Naive B cell (primary cell): Measurements from ENCODE around the gene ERCC1. TPM values are rescaled to one million over a fixed set of nuclear protein-coding genes. Genes with fewer than 3 reads are reported as not detected.

Experiments
- ATAC-seq, 2 donors: fragments of 150-1000 bp; cut with Tn5 transposase; 2 replicates each; pipeline ENCODE4 v1.10.0; 2021; ENCODE audit warnings: low read depth in 2 of 2, mild to moderate bottlenecking in 2 of 2, moderate library complexity in 2 of 2
- DNase-seq: peaks from one replicate; pipeline ENCODE4 v3.0.0; 2022
- H3K27ac Mint-ChIP-seq, 6 donors: one replicate each; pipeline ENCODE4 v1.8.0; 2020 to 2022; ENCODE audit warnings: mild to moderate bottlenecking in 6 of 6, mixed read lengths in 6 of 6, moderate library complexity in 5 of 6, inconsistent platforms in 2 of 6
- H3K27me3 Mint-ChIP-seq, 3 donors: one replicate each; pipeline ENCODE4 v1.8.0; 2021 to 2022; ENCODE audit warnings: mixed read lengths in 3 of 3, mild to moderate bottlenecking in 1 of 3
- H3K36me3 Mint-ChIP-seq, 2 donors: one replicate each; pipeline ENCODE4 v1.8.0; 2020 to 2022; ENCODE audit warnings: mixed read lengths in 2 of 2, inconsistent platforms in 1 of 2, mild to moderate bottlenecking in 1 of 2
- H3K4me1 Mint-ChIP-seq, 3 donors: one replicate each; pipeline ENCODE4 v1.8.0; 2020 to 2022; ENCODE audit warnings: mixed read lengths in 3 of 3, inconsistent platforms in 1 of 3, mild to moderate bottlenecking in 1 of 3, moderate library complexity in 1 of 3
- H3K4me3 Mint-ChIP-seq, 8 donors: one replicate each; pipeline ENCODE4 v1.8.0; 2020 to 2022; ENCODE audit warnings: mild to moderate bottlenecking in 8 of 8, mixed read lengths in 8 of 8, moderate library complexity in 8 of 8, inconsistent platforms in 2 of 8
- H3K9me3 Mint-ChIP-seq, 7 donors: one replicate each; pipeline ENCODE4 v1.8.0; 2020 to 2022; ENCODE audit warnings: mixed read lengths in 7 of 7, mild to moderate bottlenecking in 5 of 7, inconsistent platforms in 2 of 7, moderate library complexity in 1 of 7
- polyA plus RNA-seq, 6 donors: library from polyadenylated mRNA; unstranded; fragments of 300-500 nt; fragmentation: Illumina TruSeq; gene quantifications; one replicate each; pipeline ENCODE4 v1.2.3, GENCODE V29; 2021; ENCODE audit warnings: low read depth in 6 of 6

The ERCC1 gene
- polyA plus RNA-seq, 6 donors from 2014 or later = 40.0 to 91.4 (median 46.2) TPM

DNA sequence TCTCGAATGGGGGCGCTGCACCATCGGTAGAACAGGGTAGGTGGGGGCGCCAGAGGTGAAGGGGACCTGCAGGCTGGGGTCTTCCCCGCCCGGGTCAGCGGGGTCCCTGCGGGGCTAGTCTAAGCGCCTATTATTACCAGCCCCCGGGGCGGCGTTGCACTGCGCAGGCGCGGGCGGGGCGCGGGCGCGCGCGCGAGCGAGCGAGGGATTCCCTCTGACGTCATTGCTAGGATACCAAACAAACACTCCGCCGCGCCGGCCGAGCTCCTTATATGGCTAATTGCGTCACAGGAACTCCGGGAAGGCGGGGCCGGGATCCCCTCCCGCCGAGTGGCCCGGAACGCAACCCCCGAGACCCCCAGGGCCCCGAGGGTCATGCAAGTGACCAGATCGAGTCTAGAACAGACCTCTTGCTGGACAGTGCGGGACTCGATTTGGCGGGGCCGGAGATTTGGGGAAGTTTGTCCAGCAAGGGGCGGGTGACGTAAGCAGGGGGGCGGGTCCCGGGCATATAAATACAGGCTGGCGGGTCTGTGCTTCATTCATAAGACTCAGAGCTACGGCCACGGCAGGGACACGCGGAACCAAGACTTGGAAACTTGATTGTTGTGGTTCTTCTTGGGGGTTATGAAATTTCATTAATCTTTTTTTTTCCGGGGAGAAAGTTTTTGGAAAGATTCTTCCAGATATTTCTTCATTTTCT, 43.9 kb upstream of the ERCC1 start, which contains the start of gene FOSB:
Gene FOSB (plus strand): TSS at position 541 of the 703 bp plus-strand sequence. CDS start 591 bp downstream, outside the sequence.
- Mint-ChIP-seq H3K4me3 (peak within 1 kb of the TSS; percentile 89 to 99 (median 96)), H3K27me3 (peaks cover 15 to 35% (median 22%) of the 10 kb centered on the region in 3 donors), H3K36me3 (peaks cover 0 to 8% of the 10 kb centered on the region in 2 donors), H3K27ac (peak within 1 kb of the TSS; percentile 94 to 100 (median 99)), H3K4me1 (peaks cover 45 to 63% (median 51%) of the 10 kb centered on the region in 3 donors), H3K9me3 (peaks cover 0 to 8% (median 0%) of the 10 kb centered on the region in 7 donors)
- DNase-seq (peak; percentile 98), ATAC-seq (peak; percentile 10 to 23)

DNA sequence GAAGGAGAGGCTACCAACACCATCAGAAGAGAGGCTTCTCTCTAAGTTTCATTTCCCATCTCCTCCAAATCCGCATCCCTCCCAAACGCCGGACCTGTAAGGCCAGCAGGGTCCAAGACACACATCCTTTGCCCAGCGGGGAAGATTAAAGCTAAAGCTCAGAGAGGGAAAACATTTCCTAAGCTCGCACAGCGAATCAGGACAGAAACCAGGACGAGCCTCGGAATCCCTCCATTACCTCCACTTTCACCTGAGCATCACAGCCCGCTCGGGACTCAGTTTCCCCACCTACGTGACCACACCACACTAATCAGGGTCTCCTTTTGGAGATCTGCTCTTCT, 43.4 kb upstream of the ERCC1 start:
- Mint-ChIP-seq H3K36me3 (peaks cover 0 to 8% of the 10 kb centered on the region in 2 donors), H3K27ac (peak overlapping the region; percentile 94 to 100 (median 99)), H3K4me1 (peaks cover 41 to 57% (median 50%) of the 10 kb centered on the region in 3 donors), H3K4me3 (peak overlapping the region; percentile 68 to 96 (median 92)), H3K27me3 (peaks cover 14 to 30% (median 18%) of the 10 kb centered on the region in 3 donors), H3K9me3 (peaks cover 0 to 8% (median 0%) of the 10 kb centered on the region in 7 donors)
- DNase-seq (no peak), ATAC-seq (no peak)

DNA sequence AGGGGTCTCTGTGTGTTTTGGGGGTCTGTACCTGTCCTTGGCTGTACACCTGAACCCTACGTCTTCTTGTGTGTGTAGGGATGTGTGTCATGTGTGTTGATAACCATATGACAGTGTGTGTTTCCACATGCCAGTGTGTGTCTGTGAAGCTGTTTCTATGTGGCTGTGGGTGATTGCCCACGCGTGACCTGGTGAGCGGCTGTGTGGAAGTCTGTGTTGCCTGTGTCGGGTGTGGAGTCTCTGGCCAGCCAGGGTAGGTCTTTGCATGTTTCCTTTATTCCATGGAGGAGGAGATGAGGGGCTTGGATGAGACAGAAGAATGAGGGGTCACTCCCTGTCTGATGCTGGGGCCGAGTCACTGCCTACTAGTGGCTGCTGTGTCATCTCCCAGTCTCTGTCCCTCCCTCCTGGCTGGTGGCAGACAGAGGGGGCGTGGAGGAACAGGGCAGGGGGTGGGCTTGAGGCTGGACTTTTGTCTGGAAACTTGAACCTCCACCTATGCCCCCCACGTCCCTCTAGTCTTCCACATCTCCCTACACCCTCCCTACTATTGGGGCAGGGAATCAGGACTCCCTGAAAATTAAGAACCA, 41.2 kb upstream of the ERCC1 start:
- DNase-seq (no peak), ATAC-seq (no peak)
- Mint-ChIP-seq H3K4me3 (peak overlapping the region in 1 of 8 donors; percentile 61), H3K36me3 (no peaks in the 10 kb centered on the region), H3K27me3 (peaks cover 9 to 13% (median 10%) of the 10 kb centered on the region in 3 donors), H3K27ac (peak overlapping the region; percentile 9 to 94 (median 88)), H3K9me3 (peaks cover 0 to 8% (median 0%) of the 10 kb centered on the region in 7 donors), H3K4me1 (peaks cover 31 to 47% (median 41%) of the 10 kb centered on the region in 3 donors)

DNA sequence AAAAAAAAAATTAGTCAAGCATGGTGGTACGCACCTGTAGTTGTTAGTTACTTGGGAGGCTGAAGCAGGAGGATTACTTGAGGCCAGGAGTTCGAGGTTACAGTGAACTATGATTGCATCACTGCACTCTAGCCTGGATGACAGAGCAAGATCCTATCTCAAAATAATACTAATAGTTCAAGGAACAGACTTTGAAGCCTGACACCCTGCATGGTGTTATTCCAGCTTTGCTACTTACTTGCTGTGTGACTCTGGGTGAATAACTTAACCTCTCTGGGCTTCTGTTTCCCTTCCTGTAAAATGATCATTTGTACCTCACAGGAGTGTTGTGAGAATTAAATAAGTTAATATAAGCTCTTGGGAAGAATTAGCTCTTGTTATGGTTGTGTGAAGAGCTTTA, 40.6 kb upstream of the ERCC1 start:
- Mint-ChIP-seq H3K27me3 (peaks cover 6 to 13% (median 9%) of the 10 kb centered on the region in 3 donors), H3K36me3 (no peaks in the 10 kb centered on the region), H3K9me3 (peaks cover 0 to 8% (median 0%) of the 10 kb centered on the region in 7 donors), H3K27ac (peak overlapping the region in 4 of 6 donors; percentile 16 to 94 (median 70)), H3K4me3 (peak overlapping the region in 1 of 8 donors; percentile 61), H3K4me1 (peaks cover 25 to 41% (median 36%) of the 10 kb centered on the region in 3 donors)
- DNase-seq (no peak), ATAC-seq (no peak)

DNA sequence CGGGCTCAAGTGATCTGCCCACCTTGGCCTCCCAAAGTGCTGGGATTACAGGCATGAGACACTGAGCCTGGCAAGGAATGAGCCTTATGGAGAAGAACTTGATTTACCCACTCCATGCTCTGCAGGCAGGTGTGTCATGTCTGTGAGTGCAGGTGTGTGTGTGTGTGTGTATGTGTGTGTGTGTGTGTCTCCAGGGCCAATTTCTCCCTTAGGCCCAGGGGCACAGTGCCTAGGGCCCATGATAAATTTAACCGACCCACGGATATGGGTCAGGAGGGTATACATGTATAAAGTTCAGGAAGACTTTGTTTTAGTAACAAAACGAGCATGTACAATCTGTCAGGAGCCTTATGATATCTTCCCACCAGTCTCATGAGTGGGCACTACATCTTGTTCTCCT, 39.5 kb upstream of the ERCC1 start:
- H3K27ac Mint-ChIP-seq = peak overlapping the region in 1 of 6 donors; percentile 83
- peaks cover 0 to 4% (median 0%) of the 10 kb centered on the region in 7 donors for H3K9me3 Mint-ChIP-seq
- no peak overlapping the region for H3K4me3 Mint-ChIP-seq
- DNase-seq (no peak), ATAC-seq (no peak)
- no peaks in the 10 kb centered on the region for H3K36me3 Mint-ChIP-seq
- peaks cover 20 to 31% (median 30%) of the 10 kb centered on the region in 3 donors for H3K4me1 Mint-ChIP-seq
- H3K27me3 Mint-ChIP-seq = peaks cover 5 to 13% (median 9%) of the 10 kb centered on the region in 3 donors

DNA sequence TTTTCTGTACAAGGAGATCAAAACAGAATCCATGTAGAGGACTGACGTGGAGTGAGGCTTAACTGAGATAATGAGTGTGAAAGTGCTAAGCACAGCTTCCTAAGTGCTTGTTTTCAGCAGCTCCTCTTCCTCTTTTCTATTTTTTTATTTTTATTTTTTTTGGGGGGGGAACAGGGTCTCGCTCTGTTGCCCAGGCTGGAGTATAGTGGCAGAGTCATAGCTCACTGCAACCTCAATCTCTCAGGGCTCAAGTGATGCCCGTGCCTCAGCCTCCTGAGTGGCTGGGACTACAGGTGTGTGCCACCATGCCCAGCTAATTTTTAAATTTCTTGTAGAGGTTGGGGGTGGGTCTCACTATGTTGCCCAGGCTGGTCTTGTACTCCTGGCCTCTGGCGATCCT, 38.5 kb upstream of the ERCC1 start:
- DNase-seq (peak; percentile 55), ATAC-seq (peak; percentile 73 to 77)
- Mint-ChIP-seq H3K36me3 (no peaks in the 10 kb centered on the region), H3K9me3 (no peaks in the 10 kb centered on the region), H3K4me3 (peak overlapping the region in 1 of 8 donors; percentile 40), H3K4me1 (peaks cover 22 to 29% (median 28%) of the 10 kb centered on the region in 3 donors), H3K27ac (peak overlapping the region in 4 of 6 donors; percentile 37 to 85 (median 54)), H3K27me3 (peaks cover 5 to 13% (median 9%) of the 10 kb centered on the region in 3 donors)

DNA sequence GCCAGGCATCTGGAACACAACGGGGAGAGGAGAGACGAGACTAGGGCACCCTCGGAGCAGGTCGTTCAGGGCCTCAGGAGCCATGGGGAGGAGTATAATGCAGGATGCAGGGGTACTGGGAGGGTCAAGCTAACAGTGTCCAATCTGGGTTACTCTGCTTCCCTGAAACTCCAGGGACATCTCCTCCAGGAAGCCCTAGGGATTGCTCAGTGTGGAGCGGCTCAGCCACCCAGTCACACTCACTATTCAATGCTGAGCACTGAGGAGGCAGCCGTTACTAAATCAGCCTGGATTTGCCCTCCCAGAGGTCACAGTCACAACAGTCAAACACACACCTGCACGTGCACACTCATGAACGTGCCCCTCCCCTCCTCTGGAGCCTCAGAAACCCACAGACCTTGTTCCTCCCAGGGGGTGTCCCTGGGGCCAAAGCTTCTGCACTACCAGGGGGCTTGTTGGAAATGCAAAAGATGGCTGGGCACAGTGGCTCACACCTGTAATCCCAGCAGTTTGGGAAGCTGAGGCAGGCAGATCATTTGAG, 37.2 kb upstream of the ERCC1 start:
- DNase-seq (no peak), ATAC-seq (no peak)
- Mint-ChIP-seq H3K27ac (peak overlapping the region in 2 of 6 donors; percentile 20 to 54), H3K4me1 (peaks cover 24 to 35% (median 32%) of the 10 kb centered on the region in 3 donors), H3K27me3 (peaks cover 5 to 13% (median 9%) of the 10 kb centered on the region in 3 donors), H3K9me3 (no peaks in the 10 kb centered on the region), H3K36me3 (no peaks in the 10 kb centered on the region), H3K4me3 (peak overlapping the region in 3 of 8 donors; percentile 12 to 33 (median 25))

DNA sequence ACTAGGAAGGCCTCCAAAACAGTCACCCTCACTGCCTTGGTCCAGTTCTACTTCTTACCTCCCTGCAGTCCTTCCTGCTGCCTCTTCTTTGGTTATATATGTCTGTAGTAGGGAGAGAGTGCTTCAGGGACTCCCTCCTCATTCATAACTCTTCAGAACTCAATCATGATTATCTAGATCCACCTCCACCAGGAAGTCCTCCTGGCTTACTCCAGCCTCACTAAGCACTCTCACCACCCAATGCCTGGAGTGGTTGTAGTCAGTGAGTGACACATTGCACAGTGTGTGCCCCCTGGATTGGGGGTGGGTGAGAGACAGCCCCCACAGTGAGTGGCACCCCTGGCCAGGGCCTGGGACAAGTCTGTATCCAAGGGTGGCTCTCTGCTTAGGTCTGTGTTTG, 34.1 kb upstream of the ERCC1 start:
- H3K9me3 Mint-ChIP-seq = no peaks in the 10 kb centered on the region
- no peak for DNase-seq
- peak overlapping the region in 1 of 8 donors; percentile 80 for H3K4me3 Mint-ChIP-seq
- ATAC-seq = no peak
- H3K36me3 Mint-ChIP-seq = no peaks in the 10 kb centered on the region
- no peaks in the 10 kb centered on the region for H3K27me3 Mint-ChIP-seq
- H3K4me1 Mint-ChIP-seq = peaks cover 28 to 48% (median 42%) of the 10 kb centered on the region in 3 donors
- H3K27ac Mint-ChIP-seq = peak overlapping the region in 3 of 6 donors; percentile 27 to 90 (median 64)

DNA sequence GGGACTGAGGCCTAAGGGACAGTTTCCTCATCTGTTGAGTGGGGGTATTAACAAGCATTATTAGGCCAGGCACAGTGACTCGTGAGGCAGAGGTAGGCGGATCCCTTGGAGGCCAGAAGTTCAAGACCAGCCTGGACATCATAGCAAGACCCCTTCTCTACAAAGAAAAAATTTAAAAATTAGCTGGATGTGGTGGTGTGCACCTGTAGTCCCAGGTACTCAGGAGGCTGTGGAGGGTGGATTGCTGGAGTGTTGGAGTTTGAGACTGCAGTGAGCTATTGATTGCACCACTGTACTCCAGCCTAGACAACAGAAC, 32.7 kb upstream of the ERCC1 start:
- Mint-ChIP-seq H3K27ac (peak overlapping the region; percentile 95 to 100 (median 98)), H3K4me3 (peak overlapping the region in 7 of 8 donors; percentile 6 to 66 (median 47)), H3K36me3 (no peaks in the 10 kb centered on the region), H3K4me1 (peaks cover 37 to 52% (median 52%) of the 10 kb centered on the region in 3 donors), H3K9me3 (no peaks in the 10 kb centered on the region), H3K27me3 (no peaks in the 10 kb centered on the region)
- ATAC-seq = no peak
- no peak for DNase-seq

DNA sequence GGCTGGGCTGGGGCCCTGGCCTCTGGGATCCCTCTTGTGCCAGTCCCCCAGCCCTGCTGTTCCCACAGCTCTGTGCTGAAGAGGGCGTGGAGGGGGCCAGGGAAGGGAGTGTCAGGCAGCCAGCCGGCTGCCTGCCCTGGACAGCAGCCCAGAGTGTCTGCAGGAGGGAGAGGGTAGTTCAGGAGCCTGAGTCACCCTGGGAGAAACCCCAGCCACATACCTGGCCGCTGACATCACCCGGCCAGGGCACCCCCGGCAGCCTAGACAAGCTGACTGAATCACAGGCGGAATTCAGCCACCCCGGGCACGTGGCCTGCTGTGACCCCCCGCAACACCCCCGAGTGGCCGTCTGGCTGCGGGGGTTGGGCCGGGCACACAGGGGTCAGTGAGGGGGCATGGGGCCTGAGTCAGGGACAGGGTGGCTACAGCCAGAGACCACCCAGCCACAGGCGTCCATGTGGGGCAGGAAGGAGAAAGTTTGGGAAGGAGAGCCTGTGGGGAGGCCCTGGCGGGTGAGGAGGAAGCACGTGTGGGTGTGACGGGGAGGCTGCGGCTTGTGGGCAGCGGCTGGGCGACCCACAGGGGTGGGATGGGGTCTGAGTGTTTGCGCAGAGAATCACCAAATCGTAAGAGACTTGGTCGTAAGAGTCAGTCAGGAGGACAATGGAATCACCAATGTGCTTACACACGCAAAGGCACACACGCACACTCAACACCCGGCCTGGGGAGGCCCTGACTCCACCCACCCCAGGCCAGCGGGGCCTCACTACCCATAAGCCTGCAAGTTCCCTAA, 32.2 kb upstream of the ERCC1 start:
- H3K36me3 Mint-ChIP-seq = no peaks in the 10 kb centered on the region
- ATAC-seq (peak; percentile 47 to 57), DNase-seq (peak; percentile 84)
- peak overlapping the region in 7 of 8 donors; percentile 6 to 66 (median 56) for H3K4me3 Mint-ChIP-seq
- no peaks in the 10 kb centered on the region for H3K27me3 Mint-ChIP-seq
- H3K9me3 Mint-ChIP-seq = no peaks in the 10 kb centered on the region
- peaks cover 41 to 54% (median 53%) of the 10 kb centered on the region in 3 donors for H3K4me1 Mint-ChIP-seq
- H3K27ac Mint-ChIP-seq = peak overlapping the region; percentile 95 to 100 (median 98)

DNA sequence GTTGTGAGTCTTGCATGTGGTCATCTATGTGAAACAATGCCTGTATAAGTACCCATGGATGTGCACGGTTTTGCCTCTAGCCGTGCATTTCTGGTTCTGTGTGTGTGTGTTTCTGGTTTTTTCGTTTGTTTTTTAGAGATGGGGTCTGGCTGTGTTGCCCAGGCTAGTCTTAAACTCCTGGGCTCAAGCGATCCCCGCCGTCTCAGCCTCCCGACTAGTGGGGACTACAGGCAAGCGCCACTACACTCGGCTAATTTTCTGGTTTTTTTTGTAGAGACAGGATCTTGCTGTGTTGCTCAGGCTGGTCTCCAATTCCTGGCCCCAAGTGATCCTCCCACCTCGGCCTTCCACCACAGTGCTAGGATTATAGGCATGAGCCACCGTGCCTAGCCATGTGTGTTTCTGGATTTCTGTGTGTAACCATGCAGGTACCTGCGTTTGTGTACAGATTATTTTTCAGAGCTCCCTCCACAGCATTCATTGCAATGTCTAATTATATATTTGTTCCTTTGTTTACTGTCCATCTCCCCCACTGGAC, 28.2 kb upstream of the ERCC1 start:
- Mint-ChIP-seq H3K4me3 (peak overlapping the region; percentile 86 to 97 (median 92)), H3K36me3 (no peaks in the 10 kb centered on the region), H3K27ac (peak overlapping the region; percentile 99 to 100 (median 100)), H3K4me1 (peaks cover 50 to 70% (median 67%) of the 10 kb centered on the region in 3 donors), H3K27me3 (no peaks in the 10 kb centered on the region), H3K9me3 (no peaks in the 10 kb centered on the region)
- DNase-seq = no peak
- no peak for ATAC-seq

DNA sequence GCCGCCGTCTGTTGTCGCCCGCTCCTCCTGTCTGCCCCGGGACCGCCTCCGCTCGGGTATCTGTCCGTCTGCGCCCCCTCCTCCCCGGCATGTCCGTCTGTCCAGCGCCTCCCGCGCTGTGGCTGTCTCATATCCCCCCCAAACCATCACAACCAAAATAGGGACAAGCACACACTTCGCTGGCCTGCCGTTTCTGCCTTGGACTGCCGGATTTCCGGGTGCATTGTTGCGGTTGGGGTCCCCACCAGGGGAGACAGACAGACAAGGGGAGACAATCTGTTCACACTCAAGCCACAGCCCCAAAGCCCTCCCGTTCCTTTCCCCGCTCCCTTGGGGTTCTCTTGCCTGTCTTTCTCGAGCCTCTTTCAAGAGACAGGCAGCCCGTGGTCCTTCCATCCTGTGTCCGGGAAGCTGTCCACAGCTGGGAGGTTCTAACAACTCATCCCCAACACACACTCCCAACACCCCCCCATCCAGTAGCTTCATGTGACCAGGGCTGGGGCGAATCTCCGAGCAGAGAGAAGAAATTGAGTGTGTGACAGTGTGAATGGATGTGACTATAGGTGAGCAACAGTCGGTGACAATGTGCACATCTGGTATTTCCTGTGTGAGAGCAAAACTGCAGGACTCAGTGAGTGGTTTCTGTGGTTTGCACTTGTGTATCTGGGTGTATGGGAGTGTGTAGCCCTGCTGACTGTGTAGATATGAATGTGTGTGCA, 27.6 kb upstream of the ERCC1 start:
- H3K9me3 Mint-ChIP-seq = no peaks in the 10 kb centered on the region
- no peaks in the 10 kb centered on the region for H3K27me3 Mint-ChIP-seq
- peaks cover 49 to 69% (median 66%) of the 10 kb centered on the region in 3 donors for H3K4me1 Mint-ChIP-seq
- peak overlapping the region; percentile 99 to 100 (median 100) for H3K27ac Mint-ChIP-seq
- H3K36me3 Mint-ChIP-seq = no peaks in the 10 kb centered on the region
- DNase-seq = peak; percentile 70
- peak; percentile 34 to 41 for ATAC-seq
- H3K4me3 Mint-ChIP-seq = peak overlapping the region; percentile 86 to 97 (median 92)
